Sigmoid colon (tissue), 4 donors: Measurements from ENCODE around the gene PRIMA1.

Experiments used
- CTCF ChIP-seq, 4 experiments: fragments of 450-650 bp in 3 of 4; fragments of 200-600 bp in 1 of 4; IDR thresholded peaks; one replicate each; pipeline ENCODE4 v1.5.1; 2016 to 2019; ENCODE audit warnings: antibody characterized with exemption in 4 of 4, mild to moderate bottlenecking in 3 of 4, moderate library complexity in 2 of 4
- EP300 ChIP-seq, 4 donors: sonication (generic); formaldehyde crosslinking; IDR thresholded peaks; one replicate each; pipeline ENCODE4 v1.6.1; 2017; ENCODE audit warnings: antibody characterized with exemption in 4 of 4
- POLR2A ChIP-seq, 2 donors: fragments of 450-650 bp; IDR thresholded peaks; one replicate each; pipeline ENCODE4 v1.6.1; 2016; ENCODE audit warnings: antibody characterized with exemption in 2 of 2, mild to moderate bottlenecking in 2 of 2, moderate library complexity in 2 of 2
- POLR2AphosphoS5 ChIP-seq, 4 donors: sonication (generic); formaldehyde crosslinking; IDR thresholded peaks; one replicate each; pipeline ENCODE4 v1.6.1; 2017; ENCODE audit warnings: antibody characterized with exemption in 4 of 4

GRCh38 chr14:93732524-93732923 is 55.8 kb downstream of the PRIMA1 start:
- TF ChIP-seq CTCF (IDR thresholded peaks at IDR 0.05) = no peak
- no peak for TF ChIP-seq POLR2A (IDR thresholded peaks at IDR 0.05)
- TF ChIP-seq EP300 (IDR thresholded peaks at IDR 0.05) = no peak
- TF ChIP-seq POLR2AphosphoS5 (IDR thresholded peaks at IDR 0.05) = no peak
